Measurements from ENCODE around the gene PGAM1.
"Not testable (repeated sequence)": the region's sequence is repeated elsewhere in the genome, so short reads cannot be mapped to it uniquely, and the experiment has no call there.

Gene PGAM1

DNA sequence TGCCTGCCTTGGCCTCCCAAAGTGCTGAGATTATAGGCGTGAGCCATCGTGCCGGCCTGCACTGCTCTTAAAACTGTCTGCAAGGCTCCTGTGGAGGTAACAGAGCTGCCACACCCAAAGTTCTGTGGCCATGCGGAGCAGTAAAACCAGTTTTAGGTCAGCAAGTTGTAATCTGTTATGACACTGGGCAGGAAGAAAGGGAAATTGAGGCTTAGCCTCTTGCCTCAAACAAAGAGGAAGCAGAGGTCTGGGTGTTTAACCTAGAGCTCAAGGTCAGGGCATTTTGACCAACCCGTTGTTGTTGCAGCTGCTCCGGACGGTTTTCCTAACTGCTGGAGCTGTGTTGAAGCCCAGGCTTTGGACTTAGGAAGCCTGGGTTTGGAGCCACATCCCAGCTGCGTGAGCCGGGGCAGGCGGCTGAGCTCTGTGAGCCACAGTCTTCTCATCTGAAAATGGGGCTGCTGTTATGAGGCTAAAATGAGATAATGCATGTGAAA is 17.4 kb upstream of the PGAM1 start:
- FAIRE-seq: no peak

DNA sequence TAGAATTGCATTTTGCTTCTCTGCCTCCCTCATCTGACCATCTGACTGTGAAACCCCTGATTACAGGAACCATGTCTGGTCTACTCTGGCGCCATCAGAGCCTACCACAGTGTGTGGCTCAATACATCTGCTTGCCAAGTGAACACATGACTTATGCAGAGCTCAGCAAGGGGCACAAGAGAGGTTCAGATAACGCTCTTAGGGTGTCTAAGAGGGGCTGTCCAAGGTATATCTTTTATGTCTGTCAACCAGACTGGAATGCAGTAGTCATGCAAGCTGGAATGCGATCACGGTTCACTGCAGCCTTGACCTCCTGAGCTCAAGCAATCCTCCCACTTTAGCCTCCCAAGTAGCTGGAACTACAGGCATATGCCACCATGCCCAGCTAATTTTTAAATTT is 14.6 kb upstream of the PGAM1 start:
- no peak for FAIRE-seq

GRCh38 chr10:97412891-97413304 is 13.1 kb upstream of the PGAM1 start:
- FAIRE-seq: no peak

GRCh38 chr10:97416565-97416964 is 9.4 kb upstream of the PGAM1 start:
- FAIRE-seq: no peak

DNA sequence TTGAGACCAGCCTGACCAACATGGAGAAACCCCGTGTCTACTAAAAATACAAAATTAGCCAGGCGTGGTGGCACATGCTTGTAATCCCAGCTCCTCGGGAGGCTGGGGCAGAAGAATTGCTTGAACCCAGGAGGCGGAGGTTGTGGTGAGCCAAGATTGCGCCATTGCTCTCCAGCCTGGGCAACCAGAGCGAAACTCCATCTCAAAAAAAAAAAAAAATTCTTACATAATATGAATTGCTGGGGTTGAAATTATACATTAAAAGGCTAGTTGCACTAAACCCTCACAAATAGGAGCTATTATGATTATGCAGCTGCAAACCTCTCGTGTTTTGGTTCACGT is 2.3 kb upstream of the PGAM1 start:
- not testable (repeated sequence) for FAIRE-seq

- FAIRE-seq: no peak
Observed at GRCh38 chr10:97426776-97427570, 982 bp downstream of the PGAM1 start.

GRCh38 chr10:97427571-97428179 is 1.7 kb downstream of the PGAM1 start:
- no peak for FAIRE-seq

- FAIRE-seq: no peak
Observed at GRCh38 chr10:97428572-97428981, 2.6 kb downstream of the PGAM1 start.

DNA sequence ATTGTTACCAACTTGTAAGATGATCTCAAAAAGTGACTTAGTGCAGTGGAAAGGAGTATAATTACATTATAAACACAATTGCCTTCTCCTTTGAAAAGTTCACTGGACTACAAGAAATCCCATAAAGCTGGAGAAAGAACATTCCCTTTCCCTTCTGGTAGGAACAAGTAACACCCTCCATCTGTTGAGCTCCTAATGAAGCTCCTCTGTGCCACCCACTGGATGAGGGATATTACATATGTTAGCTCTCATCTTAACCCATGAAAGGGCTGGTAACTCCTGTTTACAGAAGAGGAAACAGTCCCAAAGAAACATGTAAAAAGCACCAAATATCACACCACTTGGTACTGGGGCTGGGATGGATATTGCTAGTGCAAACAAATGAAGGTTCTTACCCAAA is 8.1 kb downstream of the PGAM1 start:
- FAIRE-seq: peak; percentile 44

DNA sequence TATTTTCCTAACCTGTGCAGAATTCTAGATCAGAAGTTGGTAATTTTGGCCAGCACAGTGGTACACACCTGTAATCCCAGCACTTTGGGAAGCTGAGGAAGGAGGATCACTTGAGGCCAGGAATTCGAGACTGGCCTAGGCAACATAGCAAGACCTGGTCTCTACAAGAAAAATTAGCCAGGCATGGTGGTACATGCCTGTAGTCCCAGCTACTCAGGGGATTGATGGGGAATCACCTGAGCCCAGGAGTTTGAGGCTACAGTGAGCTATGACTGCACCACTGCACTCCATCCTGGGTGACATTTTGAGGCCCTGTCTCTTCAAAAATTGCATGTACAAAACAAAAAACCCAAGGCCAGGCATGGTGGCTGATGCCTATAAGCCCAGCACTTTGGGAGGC is 8.6 kb downstream of the PGAM1 start:
- no peak for FAIRE-seq

DNA sequence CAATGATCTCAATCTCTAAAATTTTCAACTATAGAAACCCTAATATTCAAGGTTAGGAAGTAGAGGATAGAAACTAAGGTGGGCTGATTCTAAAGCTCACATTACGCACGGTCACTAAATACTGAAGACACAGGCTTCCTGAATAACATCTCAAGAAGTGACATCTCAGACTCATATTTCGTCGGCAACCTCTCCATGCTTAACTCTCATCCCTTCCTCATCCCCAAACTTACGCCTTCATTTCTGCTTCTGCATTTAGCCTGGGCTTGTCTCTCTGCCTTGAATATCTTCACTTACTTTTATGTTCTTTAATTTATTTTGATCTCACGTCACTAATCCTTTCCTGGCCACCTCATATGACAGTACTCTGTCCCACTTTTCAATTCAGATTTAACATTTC is 9.2 kb downstream of the PGAM1 start:
- FAIRE-seq: no peak

DNA sequence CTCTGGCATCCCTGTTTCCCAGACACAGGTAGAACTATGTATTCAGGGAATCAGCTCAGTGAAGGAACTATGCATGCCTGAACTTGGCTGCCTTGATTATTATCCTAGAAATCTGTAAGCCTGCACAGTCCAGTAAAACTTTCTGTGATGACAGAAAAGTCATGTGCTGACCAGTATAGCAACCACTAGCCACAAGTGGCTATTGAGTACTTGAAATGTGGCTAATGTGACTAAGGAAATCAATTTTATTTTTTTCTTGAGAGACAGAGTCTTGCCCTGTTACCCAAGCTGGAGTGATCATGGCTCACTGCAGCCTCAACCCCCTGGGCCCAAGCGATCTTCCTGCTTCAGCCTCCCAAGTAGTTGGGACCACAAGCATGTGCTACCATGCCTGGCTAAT is 16.3 kb downstream of the PGAM1 start:
- no peak for FAIRE-seq

- no peak for FAIRE-seq
Observed at GRCh38 chr10:97444212-97444611, 18.2 kb downstream of the PGAM1 start.

DNA sequence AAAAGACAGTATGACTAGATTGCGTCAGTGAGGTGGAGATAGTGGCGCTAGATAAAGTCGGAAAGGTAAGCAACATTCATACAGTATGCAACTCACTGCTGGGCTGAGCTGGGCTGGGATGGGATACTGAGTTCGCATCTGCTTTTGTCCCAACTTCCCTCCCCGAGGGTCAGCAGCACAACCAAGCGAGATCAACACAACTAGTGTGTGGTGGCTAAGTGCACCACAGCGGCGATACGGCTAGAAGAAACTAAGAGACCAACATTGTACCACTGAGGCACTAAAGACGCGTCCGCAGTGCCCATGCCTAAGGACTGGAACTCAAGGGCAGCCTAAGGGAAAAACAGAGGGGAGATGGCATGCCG is 19.3 kb downstream of the PGAM1 start:
- no peak for FAIRE-seq

DNA sequence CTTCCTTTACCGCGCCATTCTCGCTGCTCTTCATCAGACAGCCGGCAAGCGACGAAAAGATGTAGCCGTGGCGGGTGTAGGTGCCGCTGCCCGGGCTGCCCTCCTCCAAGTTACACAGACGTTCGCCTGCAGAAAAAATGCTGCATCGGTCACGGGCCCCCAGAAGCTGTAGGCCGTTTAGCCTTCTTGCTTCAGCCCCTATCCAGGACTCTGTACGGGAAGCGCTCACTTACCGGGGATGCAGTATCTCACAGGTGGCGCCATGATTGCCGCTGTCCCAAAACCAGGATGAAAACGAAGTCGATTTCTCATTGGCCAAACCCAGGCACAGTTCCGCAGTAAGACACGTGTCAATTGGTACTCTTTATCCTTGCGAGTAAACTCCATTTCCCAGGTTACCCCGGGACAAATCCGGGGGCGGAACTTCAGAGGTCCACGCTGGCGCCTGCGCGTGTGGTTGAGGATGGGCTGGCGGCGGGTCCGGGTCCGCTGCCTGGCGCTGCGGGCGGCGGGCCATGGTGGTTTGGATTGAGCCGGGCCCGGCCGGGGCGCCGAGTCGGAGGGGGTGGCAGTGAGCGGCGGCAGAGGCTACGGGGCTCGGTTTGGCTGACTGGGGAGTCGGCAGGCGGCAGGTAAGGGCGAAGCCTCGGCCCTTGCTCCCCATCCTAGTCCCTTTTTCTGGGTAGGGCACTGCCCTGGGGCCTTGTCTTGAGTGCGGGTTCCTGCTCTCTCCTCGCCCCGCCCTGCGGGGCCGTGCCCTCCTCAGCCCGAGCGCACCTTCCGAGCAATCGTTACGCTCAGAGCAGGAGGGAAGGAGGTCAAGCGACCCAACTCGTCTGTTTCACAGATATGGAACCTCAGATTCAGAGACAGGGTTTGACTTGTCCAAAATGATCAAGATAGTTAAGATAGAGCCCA is 20.0 kb downstream of the PGAM1 start, which contains the start of the genes EXOSC1 and ZDHHC16:
TSS of gene EXOSC1 (minus strand) at position 285 of the 918 bp plus-strand sequence. CDS start at position 264, 21 bp downstream.
TSS of gene ZDHHC16 (plus strand) at position 454 of the 918 bp plus-strand sequence. CDS start 5,501 bp downstream, outside the sequence.
- FAIRE-seq: peak; percentile 97

GRCh38 chr10:97450828-97451227 is 24.8 kb downstream of the PGAM1 start:
- FAIRE-seq: no peak

- no peak for FAIRE-seq
Observed at GRCh38 chr10:97451605-97452004, 25.6 kb downstream of the PGAM1 start.

DNA sequence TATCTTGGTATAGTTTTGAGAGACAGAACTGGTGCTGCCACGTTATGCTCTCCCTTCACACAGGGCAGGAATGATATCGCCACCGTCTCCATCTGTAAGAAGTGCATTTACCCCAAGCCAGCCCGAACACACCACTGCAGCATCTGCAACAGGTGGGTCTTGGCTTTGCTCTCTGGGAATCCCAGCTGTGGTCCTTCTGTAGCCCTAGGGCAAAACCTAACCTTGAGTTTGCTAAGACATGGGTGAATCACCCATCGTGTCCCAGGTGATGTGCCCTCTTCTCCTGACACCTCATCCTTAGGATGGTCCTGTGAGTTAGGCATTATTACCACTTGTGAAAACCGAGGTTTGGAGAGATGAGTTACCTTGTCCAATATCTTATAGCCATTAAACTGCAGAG is 26.4 kb downstream of the PGAM1 start:
- no peak for FAIRE-seq

DNA sequence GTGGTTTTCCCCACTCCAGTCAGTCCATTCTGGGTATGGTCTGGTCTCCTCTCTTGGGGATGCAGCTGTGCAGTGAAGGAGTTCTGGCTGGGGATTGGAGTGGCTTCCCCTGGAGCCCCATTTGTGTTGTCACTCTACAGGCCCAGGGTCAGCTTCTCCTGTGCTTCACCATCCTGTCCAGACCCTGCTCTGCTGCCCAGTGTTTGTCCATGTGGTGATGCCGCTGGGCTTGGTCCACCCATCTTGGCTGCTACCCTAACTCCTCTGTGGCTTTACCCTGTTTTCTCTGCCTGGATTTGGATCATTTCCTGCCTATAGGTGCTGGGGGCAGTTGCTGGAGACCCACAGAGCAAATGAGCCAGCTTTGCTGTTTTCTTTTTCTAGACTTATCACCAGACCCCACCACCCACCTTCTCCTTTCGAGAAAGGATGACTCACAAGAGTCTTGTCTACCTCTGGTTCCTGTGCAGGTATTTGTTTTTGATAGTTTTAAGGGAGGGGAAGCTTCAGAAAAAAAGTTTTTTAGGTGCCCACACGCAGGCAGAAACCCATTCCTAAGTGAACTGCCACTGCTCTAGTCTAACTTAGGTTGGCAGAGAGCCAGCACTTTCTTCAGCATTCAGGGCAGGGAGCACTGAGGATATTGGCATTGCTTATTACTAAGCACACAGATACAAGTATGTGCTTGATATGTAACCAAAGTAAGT is 28.5 kb downstream of the PGAM1 start:
- no peak for FAIRE-seq

DNA sequence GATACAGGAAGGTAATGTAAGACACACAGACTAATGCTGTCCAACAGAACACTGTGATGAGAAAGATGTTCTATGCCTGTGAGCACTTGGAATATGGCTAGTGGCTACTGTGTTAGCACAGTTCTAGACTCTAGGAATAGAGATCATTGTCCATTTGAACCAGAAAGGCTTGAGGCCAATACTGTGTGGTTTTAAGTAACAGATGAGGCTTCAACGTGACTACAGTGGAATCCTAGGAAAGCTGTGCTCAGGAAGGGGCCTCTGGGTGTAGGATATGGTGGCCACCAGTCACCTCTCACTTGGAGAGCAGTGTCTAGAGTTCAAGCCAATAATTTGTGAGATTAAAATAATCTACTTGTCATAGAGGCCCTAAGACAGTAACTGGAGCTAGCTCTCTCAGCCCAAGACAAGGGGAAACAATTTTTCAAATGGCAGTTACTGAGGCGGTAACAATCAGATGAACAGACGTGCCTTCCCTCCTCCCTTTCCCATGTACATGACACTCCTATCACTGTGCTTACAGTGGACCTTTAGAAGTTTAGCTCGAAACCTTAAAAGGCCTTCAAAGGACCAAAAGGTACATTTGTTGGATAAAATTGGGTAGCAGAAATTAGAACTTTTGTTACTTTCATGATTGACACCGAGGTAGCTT is 30.2 kb downstream of the PGAM1 start:
- no peak for FAIRE-seq

GRCh38 chr10:97456686-97457065 is 30.7 kb downstream of the PGAM1 start:
- no peak for FAIRE-seq

DNA sequence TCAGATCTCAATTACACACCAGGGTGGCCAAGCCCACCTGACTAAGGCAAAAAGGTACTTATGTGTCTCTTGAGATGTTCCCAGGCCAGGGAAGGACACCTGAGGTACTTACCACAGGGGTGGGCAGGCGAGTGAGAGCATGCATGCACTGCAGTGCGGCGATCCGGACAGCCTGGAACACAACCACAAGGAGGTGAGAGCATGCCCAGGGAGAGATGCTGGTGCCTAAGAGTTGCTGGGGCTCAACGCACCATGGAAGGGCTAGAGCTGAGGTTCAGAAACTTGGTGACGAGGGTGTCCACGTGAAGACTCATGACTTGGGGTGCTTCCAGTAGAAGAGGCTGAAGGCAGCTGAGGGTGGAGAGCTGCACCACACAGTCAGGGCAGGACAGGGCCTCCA is 33.1 kb downstream of the PGAM1 start:
- no peak for FAIRE-seq

Measured in G401.6 (cell line).